ENCODE measurements around the gene GDI1.

Gene GDI1

GRCh38 chrX:154409222-154409871, 27.6 kb upstream of the GDI1 start, which contains the start of gene DNASE1L1:
Gene DNASE1L1 (minus strand): TSS chrX:154409254. CDS start chrX:154405568, 3,686 bp downstream.
- DNase-seq (ENCODE audit: low read depth) = no peak

GRCh38 chrX:154411981-154412340, 25.0 kb upstream of the GDI1 start:
- no peak for DNase-seq (ENCODE audit: low read depth)

GRCh38 chrX:154412468-154412867, 24.5 kb upstream of the GDI1 start:
- DNase-seq (ENCODE audit: low read depth) = no peak

GRCh38 chrX:154413142-154413541, 23.8 kb upstream of the GDI1 start:
- DNase-seq (ENCODE audit: low read depth) = no peak

GRCh38 chrX:154417157-154417556, 19.8 kb upstream of the GDI1 start:
- DNase-seq (ENCODE audit: low read depth) = no peak

- no peak for DNase-seq (ENCODE audit: low read depth)
These were observed 17.8 kb upstream of the GDI1 start for GRCh38 chrX:154419189-154419588.

GRCh38 chrX:154419688-154420401, 17.1 kb upstream of the GDI1 start:
- DNase-seq (ENCODE audit: low read depth) = no peak

- no peak for DNase-seq (ENCODE audit: low read depth)
These were observed 16.6 kb upstream of the GDI1 start for GRCh38 chrX:154420402-154420756.

GRCh38 chrX:154426916-154427770, 9.8 kb upstream of the GDI1 start:
- DNase-seq (ENCODE audit: low read depth) = no peak

GRCh38 chrX:154428176-154429171, 8.5 kb upstream of the GDI1 start, which contains the start of gene ATP6AP1:
Gene ATP6AP1 (plus strand): TSS chrX:154428677. CDS start chrX:154428693, 16 bp downstream.
- peak; percentile 71 for DNase-seq (ENCODE audit: low read depth)

- no peak for DNase-seq (ENCODE audit: low read depth)
These were observed 7.2 kb upstream of the GDI1 start for GRCh38 chrX:154429711-154430110.

- no peak for DNase-seq (ENCODE audit: low read depth)
These were observed 6.5 kb upstream of the GDI1 start for GRCh38 chrX:154430479-154430878.

- DNase-seq (ENCODE audit: low read depth) = no peak
These were observed 6.0 kb upstream of the GDI1 start for GRCh38 chrX:154430916-154431315.

- no peak for DNase-seq (ENCODE audit: low read depth)
These were observed 5.6 kb upstream of the GDI1 start for GRCh38 chrX:154431341-154431740.

- DNase-seq (ENCODE audit: low read depth) = no peak
These were observed 4.7 kb upstream of the GDI1 start for GRCh38 chrX:154432210-154432609.

- no peak for DNase-seq (ENCODE audit: low read depth)
These were observed 3.3 kb upstream of the GDI1 start for GRCh38 chrX:154433605-154434004.

- DNase-seq (ENCODE audit: low read depth) = no peak
These were observed 2.4 kb upstream of the GDI1 start for GRCh38 chrX:154434394-154435168.

- DNase-seq (ENCODE audit: low read depth) = no peak
These were observed 1.7 kb upstream of the GDI1 start for GRCh38 chrX:154435171-154435733.

- peak; percentile 34 for DNase-seq (ENCODE audit: low read depth)
These were observed 476 bp upstream of the GDI1 start for GRCh38 chrX:154436374-154436982.

Measured in stimulated activated CD8-positive, alpha-beta memory T cell treated with anti-CD3 and anti-CD28 coated beads, Interleukin-12 subunit alpha, Interleukin-12 subunit beta, amount 100 ng/mL, for 4 hours (primary cell).